C4-2B (cell line): ENCODE measurements around the gene PIP5K1C.

ENCODE experiments used
- CTCF ChIP-seq: fragments of 450-650 bp; conservative IDR thresholded peaks from 2 replicates; pipeline ENCODE4 v1.5.1; 2017; ENCODE audit warnings: mild to moderate bottlenecking
- ZFX ChIP-seq: fragments of 450-650 bp; IDR thresholded peaks from 2 replicates; pipeline ENCODE4 v1.6.1; 2017

DNA sequence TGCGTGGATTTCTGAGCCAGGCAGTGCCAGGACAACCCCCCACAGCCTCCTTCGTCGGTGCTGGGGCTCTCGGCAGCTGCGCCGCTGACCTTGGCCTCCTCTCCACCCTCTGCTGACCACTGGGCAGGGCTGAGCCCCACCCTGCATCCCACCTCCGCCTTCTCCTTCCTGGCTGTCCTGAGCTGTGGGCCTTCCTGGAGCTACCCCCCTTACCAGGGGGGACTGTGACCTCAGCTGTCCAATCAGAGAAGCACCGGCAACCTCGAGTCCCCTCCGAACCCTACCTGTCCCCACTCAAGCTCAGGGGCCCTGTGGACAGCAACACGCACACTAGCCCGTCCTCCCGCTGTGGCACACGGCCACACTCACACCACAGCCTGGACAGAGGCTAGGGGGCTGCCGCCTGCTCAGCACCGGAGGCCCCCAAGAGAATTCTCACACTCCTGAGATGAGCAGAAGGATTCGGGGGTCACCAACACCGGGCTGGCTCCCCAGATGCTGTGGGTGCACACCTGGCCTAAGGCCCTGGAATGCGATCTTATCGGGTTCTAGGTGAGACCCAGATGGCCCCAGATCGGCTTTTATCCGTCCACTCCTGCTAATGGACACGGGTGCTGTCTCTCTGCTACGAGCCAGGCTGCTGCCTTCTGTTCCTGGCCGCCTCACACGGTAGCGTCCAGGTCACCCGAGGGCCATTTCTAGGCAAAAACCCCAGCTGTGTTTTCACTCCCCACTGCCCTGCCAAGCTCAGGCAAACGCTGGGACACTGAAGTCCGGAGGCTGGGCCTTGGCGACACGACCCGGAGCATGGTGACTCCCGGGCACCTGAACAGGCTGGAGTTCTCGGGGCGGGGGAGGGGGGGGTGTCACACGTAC, 41.2 kb downstream of the PIP5K1C start:
- no peak for TF ChIP-seq CTCF
- no peak for TF ChIP-seq ZFX
